HS-5 (cell line): ENCODE data around the gene GRM4.

Experiments
- DNase-seq: peaks from one replicate; pipeline ENCODE4 v3.0.0-alpha.2; 2012; ENCODE audit warnings: low read depth

The GRM4 gene

GRCh38 chr6:34106900-34107299 lies 39.0 kb downstream of the GRM4 start:
- no peak for DNase-seq

GRCh38 chr6:34106421-34106820 lies 39.5 kb downstream of the GRM4 start:
- no peak for DNase-seq

GRCh38 chr6:34104628-34105027 lies 41.3 kb downstream of the GRM4 start:
- DNase-seq: no peak

GRCh38 chr6:34104186-34104585 lies 41.7 kb downstream of the GRM4 start:
- DNase-seq: no peak

GRCh38 chr6:34103321-34103720 lies 42.6 kb downstream of the GRM4 start:
- DNase-seq: no peak

- DNase-seq: no peak
Observed at GRCh38 chr6:34102696-34103095, 43.2 kb downstream of the GRM4 start.

- no peak for DNase-seq
Observed at GRCh38 chr6:34102099-34102656, 43.7 kb downstream of the GRM4 start.

DNA sequence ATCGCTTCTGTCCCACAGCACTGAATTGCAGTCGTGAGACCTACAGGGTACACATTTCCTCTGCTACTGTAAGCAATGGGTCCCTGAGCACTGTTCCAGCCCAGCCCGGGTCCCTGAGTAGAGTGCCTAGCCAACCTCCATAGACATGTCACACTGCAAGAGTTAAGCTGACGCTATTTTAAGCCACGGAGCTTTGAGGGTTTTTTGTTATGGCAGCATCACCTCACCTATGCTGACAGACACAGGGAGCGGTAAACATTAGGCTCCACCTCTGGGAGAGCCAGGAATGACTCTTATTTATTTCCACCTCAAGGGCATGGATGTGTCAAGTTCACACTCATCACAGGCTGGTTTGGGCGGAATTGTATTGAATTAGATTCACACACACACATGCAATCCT lies 45.1 kb downstream of the GRM4 start:
- DNase-seq: no peak

DNA sequence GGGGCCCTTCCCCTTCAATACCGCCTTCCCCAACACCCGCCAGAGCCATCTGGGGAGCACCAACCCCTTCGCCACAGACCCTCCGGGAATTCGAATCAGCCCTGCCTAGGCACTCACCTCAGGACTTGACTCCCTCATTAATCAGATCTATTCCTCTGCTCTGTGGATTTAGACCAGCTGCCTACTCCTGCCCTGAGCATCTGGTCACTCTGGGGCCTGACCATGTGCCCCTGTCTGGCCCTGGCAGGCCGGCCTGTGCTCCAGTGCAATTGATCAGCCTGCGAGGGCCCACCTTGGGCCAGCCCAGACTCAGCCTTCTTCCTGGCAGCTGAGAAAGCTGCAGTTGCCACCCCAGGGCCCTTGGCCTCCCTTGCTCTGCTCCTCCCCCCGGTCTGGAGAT lies 46.0 kb downstream of the GRM4 start:
- no peak for DNase-seq

GRCh38 chr6:34098045-34098936 lies 47.6 kb downstream of the GRM4 start:
- no peak for DNase-seq

GRCh38 chr6:34096814-34097213 lies 49.1 kb downstream of the GRM4 start:
- no peak for DNase-seq

DNA sequence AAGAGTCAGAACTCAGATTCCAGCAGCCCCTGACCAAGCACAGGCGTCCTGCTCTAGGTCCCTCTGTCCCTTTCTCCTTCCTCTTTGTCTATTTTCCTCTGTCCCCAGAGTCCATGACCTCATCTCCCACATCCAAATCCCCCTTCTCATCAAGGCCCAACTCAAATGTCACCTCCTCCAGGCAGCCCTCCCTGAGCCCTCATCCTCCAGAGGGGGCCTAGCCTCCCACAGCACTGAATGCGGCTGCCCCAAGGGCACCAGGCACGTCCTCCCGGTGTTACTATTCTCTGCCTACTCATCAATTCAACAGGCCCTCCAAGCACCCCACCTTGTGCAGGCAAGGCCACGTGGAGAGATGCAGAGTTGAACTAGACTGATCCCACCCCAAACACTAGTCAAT lies 49.7 kb downstream of the GRM4 start:
- no peak for DNase-seq

GRCh38 chr6:34095741-34096140 lies 50.1 kb downstream of the GRM4 start:
- DNase-seq: no peak

DNA sequence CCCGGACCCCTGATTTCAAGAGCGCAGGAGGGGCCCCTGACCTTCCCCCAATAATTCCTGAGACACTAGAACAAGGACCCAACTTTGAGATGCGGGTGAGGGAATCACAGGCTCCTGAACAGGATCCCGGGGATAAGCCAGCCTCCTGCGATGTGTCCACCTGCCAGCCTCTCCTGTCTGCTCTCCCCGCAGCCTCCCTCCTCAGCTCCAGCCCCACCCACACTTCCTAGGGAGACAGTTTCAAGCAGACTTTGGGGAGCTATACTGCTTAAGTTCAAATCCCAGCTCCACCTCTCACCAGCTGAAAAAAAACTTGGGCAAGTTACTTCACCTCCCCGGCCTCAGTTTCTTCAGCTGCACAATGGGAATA lies 50.8 kb downstream of the GRM4 start:
- no peak for DNase-seq

DNA sequence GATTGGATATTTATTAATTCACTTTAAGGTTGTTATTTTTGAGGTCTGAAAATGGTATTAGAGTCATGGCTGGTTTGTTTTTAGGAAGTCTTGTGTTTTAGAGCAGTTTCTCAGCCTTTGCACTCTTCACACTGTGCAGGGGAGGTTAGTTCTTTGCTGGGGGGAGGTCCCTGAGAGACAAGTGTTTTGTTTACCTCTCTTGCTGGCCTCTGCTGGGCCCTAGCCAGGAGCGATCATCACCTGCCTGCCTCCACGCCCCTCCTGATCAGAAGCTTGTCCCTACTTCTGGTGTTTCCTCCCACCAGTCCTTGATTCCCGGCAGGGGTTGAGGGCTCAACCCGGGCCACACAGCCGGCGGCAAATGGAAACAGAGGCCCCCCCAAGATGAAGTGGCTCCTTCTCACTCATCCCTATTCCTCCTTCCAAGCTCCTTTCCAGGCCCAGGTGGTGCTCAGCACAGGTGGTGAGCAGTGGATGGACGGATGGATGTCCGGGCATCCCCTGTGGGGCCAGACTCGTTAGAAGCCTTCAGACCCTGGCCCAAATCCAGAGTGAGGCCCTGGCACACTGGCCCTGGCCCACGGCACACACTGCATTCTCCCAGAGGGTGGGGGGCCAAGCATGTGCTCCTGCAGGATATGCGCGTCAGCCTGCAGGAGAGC lies 51.3 kb downstream of the GRM4 start:
- no peak for DNase-seq

- DNase-seq: no peak
Observed at GRCh38 chr6:34093854-34094430, 51.9 kb downstream of the GRM4 start.

DNA sequence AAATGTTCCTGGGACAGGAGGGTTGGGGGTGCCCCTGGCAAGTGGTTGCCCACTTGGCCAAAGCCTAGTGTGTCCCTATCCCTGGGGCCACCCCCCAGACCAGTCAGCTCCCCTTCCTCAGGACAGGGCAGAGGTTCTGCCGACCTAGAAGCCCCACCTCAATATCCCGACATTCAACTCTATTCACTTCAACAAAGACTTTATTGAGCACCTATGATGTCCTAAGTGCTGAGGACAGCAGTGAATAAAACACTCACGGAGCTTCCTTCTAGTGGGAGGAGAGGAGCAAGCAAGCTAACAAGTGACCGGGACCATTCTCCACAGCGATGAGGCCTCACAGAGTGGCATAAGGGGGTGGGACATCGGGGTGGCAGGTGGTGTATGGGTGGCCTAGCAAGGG lies 52.7 kb downstream of the GRM4 start:
- DNase-seq: no peak

DNA sequence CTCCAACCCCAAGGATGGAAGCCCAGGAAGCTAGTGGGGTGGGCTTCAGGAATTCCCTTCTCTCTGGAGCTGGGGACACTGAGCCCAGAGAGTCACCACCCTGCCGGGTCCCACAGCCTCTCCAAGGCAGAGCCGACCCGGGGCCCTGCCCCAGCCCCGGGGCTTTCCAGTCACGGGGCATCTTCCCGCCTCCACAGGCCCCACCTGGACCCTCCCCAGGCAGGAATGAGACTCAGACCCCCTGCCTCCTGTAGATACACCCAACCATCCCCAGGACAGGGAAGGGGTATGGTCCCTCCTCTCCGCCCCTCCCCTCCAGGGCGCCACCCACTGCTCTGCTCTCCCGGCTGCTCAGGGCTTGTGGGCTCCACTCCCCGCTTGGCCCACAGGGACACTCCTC lies 53.3 kb downstream of the GRM4 start:
- no peak for DNase-seq

DNA sequence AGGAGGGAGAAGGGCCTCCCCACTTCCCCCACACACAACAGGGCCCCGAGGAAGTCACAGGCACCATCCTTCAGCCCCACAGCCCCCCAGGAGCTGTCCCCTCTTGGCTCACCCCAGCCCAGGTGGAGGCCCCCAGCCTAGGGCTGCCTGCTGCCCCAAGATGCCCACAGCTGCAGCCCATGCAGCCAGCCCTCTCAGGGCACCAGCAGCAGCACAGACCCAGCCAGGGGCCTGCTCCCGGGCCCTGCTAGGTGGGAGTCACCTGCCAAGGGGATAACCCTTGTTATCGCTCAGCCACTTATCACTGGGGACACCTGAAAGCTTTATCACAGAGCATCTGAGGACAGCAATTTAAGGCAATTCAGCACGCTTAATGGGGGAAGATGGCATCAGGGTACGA lies 55.0 kb downstream of the GRM4 start:
- DNase-seq: no peak

DNA sequence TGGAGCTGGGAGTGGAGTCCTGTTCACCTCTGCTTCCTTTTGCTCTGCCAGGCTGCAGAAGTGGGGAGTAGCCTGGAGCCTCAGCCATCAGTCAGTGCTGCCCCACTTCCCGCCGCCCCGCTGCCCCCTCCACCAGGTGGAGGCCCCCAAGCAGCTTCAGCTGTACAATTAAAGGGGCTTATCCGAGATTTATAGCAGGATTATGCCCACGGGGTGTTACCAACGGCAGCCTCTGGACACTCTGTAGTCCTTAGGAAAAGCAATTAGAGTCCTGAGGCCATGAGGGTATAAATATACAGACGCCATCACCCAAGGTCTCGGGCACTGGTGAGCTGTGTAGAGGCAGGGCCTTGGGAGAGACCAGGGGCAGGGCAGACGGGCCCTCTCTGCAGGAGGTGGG lies 55.4 kb downstream of the GRM4 start:
- DNase-seq: no peak

DNA sequence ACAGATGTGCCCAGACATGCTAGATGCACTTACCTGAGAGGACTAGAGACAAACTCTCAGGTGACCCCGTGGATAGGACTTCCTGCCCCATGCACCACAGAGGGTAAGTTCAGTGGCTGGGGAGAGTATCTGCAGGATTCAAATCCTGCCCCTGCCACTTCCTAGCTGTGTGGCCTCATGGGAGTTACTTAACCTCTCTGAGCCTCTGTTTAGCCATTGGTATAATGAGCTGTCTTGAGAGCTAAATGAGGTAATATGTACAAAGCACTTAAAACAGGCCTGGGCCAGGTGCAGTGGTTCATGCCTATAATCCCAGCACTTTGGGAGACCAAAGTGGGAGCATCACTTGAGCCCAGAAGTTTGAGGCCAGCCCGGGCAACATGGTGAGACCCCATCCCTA lies 59.3 kb downstream of the GRM4 start:
- no peak for DNase-seq

GRCh38 chr6:34085453-34086170 lies 60.3 kb downstream of the GRM4 start:
- no peak for DNase-seq
